ENCODE measurements around the gene CPT1A. TPM values are rescaled to one million over a fixed set of nuclear protein-coding genes. Genes with fewer than 3 reads are reported as not detected.

Gene CPT1A
- total and polyA plus RNA-seq, 8 donors = 7.0 to 103 (median 30.1) TPM

DNA sequence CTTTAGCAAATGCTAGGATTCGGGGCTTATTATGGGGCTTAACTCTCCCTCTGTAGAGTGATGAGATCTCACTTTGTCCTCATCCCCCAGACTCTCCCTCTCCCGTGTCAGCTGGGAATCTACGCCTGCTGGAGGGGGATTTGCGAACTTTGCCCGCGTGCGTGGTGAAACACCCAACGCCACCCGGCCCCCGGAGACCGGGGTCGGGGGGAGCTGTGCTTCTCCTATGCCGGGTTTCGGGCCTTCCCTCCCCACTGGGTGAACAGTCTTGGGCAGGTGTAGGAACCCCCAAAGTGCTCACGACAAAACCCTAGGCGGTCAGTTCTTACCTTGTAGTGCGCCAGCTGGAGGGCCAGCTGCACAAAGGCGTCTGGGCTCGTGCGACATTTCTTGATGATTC is 68.8 kb downstream of the CPT1A start:
- H3K27ac ChIP-seq = no peak overlapping the region
- H3K4me1 ChIP-seq = peaks cover 0 to 10% (median 5%) of the 10 kb centered on the region in 4 donors
- WGBS, 5 donors = 96 to 98% (median 97%) methylated on average over 20 of the region's 20 CpGs
- H3K36me3 ChIP-seq = peaks cover 82 to 100% (median 99%) of the 10 kb centered on the region in 4 donors
- H3K4me3 ChIP-seq = no peak overlapping the region
- DNase-seq = no peak
- intact Hi-C loops (cut with DNase I; ENCODE audit: low total_unique reads) = no loop called here
- no peaks in the 10 kb centered on the region for H3K27me3 ChIP-seq
- TF ChIP-seq POLR2AphosphoS5 (IDR thresholded peaks at IDR 0.05) (no peak), CTCF (IDR thresholded peaks at IDR 0.05) (no peak), POLR2A (IDR thresholded peaks at IDR 0.05) (no peak), EP300 (IDR thresholded peaks at IDR 0.05) (no peak)
- no peaks in the 10 kb centered on the region for H3K9me3 ChIP-seq

DNA sequence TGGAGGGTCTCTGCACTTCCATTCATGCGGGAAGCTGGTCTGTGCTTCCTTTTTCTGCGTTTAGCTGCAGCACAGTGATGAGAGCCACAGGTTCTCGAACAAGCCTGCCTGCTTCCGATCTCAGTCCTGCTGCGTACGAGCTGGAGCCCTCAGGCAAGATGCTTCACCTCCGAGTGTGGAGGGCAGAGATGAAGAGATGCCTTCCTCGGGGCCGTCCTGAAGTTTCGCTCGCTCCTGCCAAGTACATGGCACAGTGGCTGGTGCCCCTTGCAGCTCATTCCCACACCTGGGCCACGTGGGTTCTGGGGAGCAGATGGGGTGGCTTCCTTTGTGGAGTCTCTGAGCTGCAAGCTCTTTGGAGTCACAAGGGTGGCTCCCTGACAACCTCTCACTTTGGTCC is 70.9 kb downstream of the CPT1A start:
- Histone ChIP-seq H3K9me3 (no peaks in the 10 kb centered on the region), H3K4me1 (peaks cover 0 to 10% (median 5%) of the 10 kb centered on the region in 4 donors), H3K36me3 (peaks cover 73 to 100% (median 98%) of the 10 kb centered on the region in 4 donors), H3K27me3 (no peaks in the 10 kb centered on the region), H3K4me3 (no peak overlapping the region), H3K27ac (no peak overlapping the region)
- no peak for DNase-seq
- intact Hi-C loops (cut with DNase I; ENCODE audit: low total_unique reads) = no loop called here
- no peak for TF ChIP-seq POLR2A (IDR thresholded peaks at IDR 0.05)
- no peak for TF ChIP-seq EP300 (IDR thresholded peaks at IDR 0.05)
- no peak for TF ChIP-seq CTCF (IDR thresholded peaks at IDR 0.05)
- no peak for TF ChIP-seq POLR2AphosphoS5 (IDR thresholded peaks at IDR 0.05)
- WGBS, 5 donors = 90 to 94% (median 92%) methylated on average over 12 of the region's 12 CpGs

DNA sequence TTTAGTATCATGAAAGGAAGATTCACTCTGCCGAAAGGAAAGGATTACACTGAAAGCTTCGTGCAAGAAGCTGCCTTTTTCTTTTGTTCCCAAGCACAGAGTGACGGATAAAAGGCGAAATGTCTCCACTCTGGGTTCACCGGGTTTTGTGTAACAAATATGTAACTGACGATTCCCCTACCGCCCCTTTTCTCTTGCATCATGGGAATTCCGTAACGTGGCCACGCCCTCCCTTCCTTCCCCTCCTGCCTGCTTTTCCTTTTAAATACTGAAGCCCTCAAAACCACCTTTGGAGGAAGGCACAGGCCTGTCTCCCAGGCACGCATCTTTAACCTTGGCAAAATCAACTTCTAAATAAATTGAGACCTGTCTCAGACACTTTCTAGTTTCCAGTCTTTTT is 74.0 kb downstream of the CPT1A start:
- H3K4me1 ChIP-seq = no peaks in the 10 kb centered on the region
- H3K27me3 ChIP-seq = no peaks in the 10 kb centered on the region
- H3K4me3 ChIP-seq = no peak overlapping the region
- intact Hi-C loops (cut with DNase I; ENCODE audit: low total_unique reads) = no loop called here
- H3K36me3 ChIP-seq = peaks cover 54 to 100% (median 98%) of the 10 kb centered on the region in 4 donors
- no peak overlapping the region for H3K27ac ChIP-seq
- DNase-seq = no peak
- WGBS, 5 donors = 80 to 96% (median 92%) methylated on average over 11 of the region's 11 CpGs
- no peak for TF ChIP-seq POLR2AphosphoS5 (IDR thresholded peaks at IDR 0.05)
- no peak for TF ChIP-seq EP300 (IDR thresholded peaks at IDR 0.05)
- no peak for TF ChIP-seq CTCF (IDR thresholded peaks at IDR 0.05)
- TF ChIP-seq POLR2A (IDR thresholded peaks at IDR 0.05) = no peak
- H3K9me3 ChIP-seq = no peaks in the 10 kb centered on the region

- H3K36me3 ChIP-seq = peaks cover 50 to 100% (median 98%) of the 10 kb centered on the region in 4 donors
- H3K4me1 ChIP-seq = no peaks in the 10 kb centered on the region
- no peak for DNase-seq
- H3K9me3 ChIP-seq = no peaks in the 10 kb centered on the region
- no peaks in the 10 kb centered on the region for H3K27me3 ChIP-seq
- no peak overlapping the region for H3K27ac ChIP-seq
- WGBS, 5 donors = 91 to 97% (median 95%) methylated on average over 8 of the region's 8 CpGs
- TF ChIP-seq POLR2AphosphoS5 (IDR thresholded peaks at IDR 0.05) (no peak), EP300 (IDR thresholded peaks at IDR 0.05) (no peak), POLR2A (IDR thresholded peaks at IDR 0.05) (no peak), CTCF (IDR thresholded peaks at IDR 0.05) (no peak)
- H3K4me3 ChIP-seq = no peak overlapping the region
- intact Hi-C loops (cut with DNase I; ENCODE audit: low total_unique reads) = no loop called here
These were observed 74.9 kb downstream of the CPT1A start for GRCh38 chr11:68766786-68767185.
